ENCODE measurements around the gene MTHFD2L.
A peak's percentile ranks its signal among the peaks of the same experiment; 100 is the strongest.

Gene MTHFD2L

DNA sequence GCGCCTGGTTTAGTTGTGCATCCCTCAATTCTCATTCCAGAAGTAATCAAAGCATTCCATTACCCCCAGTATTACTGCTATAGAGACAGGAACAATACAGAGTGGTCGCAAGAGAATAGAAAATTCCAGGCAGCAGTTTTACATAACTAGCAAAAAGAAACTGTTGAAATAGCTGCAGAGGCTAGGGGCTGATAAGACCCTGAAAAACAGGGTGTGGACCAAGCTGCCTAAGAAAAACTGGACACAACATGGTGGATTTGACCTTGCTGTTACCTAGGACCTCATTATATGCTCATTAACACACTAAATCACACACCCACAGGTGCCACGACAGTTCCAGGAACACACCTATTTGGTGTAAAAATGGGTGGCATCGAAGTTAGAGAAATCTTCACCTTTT lies 165.7 kb downstream of the MTHFD2L start:
- Histone ChIP-seq H3K27ac (no peak overlapping the region), H3K4me3 (no peak overlapping the region), H3K9ac (ENCODE audit: insufficient read length) (no peak overlapping the region), H3K9me3 (ENCODE audit: low read depth, low read length) (no peaks in the 10 kb centered on the region), H3K36me3 (ENCODE audit: insufficient read depth, low read length) (no peaks in the 10 kb centered on the region)
- no peak for TF ChIP-seq FOXP2 (optimal IDR thresholded peaks at IDR 0.05; ENCODE audit: control extremely low read depth, extremely low read length, insufficient read depth)
- no peak for TF ChIP-seq POLR2AphosphoS5 (IDR thresholded peaks at IDR 0.05; ENCODE audit: borderline replicate concordance, low read depth, low read length)
- no peak for TF ChIP-seq EZH2 (IDR thresholded peaks at IDR 0.05)
- no peak for DNase-seq (ENCODE audit: low read depth, low spot score)

DNA sequence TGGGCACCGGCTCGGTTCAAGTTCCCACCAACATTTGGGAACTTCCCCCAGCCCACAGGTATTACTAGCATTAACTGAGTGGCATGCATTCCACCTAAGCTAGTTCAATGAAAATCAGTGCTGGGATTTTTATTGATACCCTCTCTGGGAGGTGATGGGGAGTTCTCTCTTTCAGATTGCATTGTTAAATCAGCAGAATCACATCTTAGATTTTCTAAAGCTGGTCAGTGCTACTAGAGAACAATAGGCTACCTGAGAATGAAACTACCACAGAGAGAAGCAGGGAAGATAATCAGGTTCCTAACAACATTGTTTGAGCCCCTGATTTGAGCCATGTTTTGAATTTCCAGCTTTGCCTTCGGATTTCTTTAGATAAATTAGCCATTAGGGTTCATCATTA lies 166.3 kb downstream of the MTHFD2L start:
- no peaks in the 10 kb centered on the region for H3K36me3 ChIP-seq (ENCODE audit: insufficient read depth, low read length)
- DNase-seq (ENCODE audit: low read depth, low spot score), result no peak
- H3K4me3 ChIP-seq, result no peak overlapping the region
- no peak overlapping the region for H3K27ac ChIP-seq
- no peaks in the 10 kb centered on the region for H3K9me3 ChIP-seq (ENCODE audit: low read depth, low read length)
- no peak overlapping the region for H3K9ac ChIP-seq (ENCODE audit: insufficient read length)
- TF ChIP-seq POLR2AphosphoS5 (IDR thresholded peaks at IDR 0.05; ENCODE audit: borderline replicate concordance, low read depth, low read length), result no peak
- TF ChIP-seq EZH2 (IDR thresholded peaks at IDR 0.05), result no peak
- TF ChIP-seq FOXP2 (optimal IDR thresholded peaks at IDR 0.05; ENCODE audit: control extremely low read depth, extremely low read length, insufficient read depth), result no peak

DNA sequence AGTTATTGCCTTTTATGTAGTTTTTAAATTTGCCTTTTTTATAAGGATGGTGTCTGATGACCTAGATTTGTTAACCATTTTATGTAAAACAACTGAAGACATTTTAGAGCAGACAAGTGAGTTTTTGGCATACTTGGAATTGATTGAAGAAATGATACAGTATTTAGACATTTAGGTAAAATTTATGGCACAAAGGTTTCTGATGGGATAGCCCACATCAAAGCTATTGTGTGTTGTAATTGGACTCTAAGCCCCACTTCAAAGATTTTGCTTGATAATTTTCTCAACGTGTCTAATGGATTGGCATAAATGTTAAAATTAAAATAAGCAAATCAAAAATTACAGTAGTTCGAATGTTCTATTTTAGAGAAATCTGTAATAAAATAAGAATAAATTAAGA lies 168.0 kb downstream of the MTHFD2L start:
- no peak overlapping the region for H3K27ac ChIP-seq
- DNase-seq (ENCODE audit: low read depth, low spot score), result no peak
- H3K36me3 ChIP-seq (ENCODE audit: insufficient read depth, low read length), result no peaks in the 10 kb centered on the region
- H3K4me3 ChIP-seq, result no peak overlapping the region
- no peaks in the 10 kb centered on the region for H3K9me3 ChIP-seq (ENCODE audit: low read depth, low read length)
- no peak overlapping the region for H3K9ac ChIP-seq (ENCODE audit: insufficient read length)
- TF ChIP-seq FOXP2 (optimal IDR thresholded peaks at IDR 0.05; ENCODE audit: control extremely low read depth, extremely low read length, insufficient read depth) (no peak), POLR2AphosphoS5 (IDR thresholded peaks at IDR 0.05; ENCODE audit: borderline replicate concordance, low read depth, low read length) (no peak), EZH2 (IDR thresholded peaks at IDR 0.05) (no peak)

DNA sequence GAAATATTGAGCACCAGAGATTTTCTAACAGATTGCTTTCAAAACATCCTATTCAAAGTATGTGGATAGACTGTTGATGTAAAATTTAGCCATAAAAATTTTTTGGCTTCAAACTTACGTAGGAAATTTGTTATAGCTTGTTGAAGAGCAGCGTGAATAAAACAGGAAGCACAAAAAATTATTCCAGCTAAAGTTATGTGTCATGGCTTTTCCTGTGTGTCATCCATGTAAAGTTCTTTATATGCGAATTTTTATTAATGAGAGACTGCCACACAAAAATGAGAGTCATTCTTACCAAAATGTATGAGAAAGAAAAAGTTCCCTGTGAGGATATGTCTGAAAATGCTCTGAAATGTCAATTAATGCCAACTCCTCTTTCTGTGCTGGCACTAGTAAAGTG lies 169.8 kb downstream of the MTHFD2L start:
- H3K9me3 ChIP-seq (ENCODE audit: low read depth, low read length), result no peaks in the 10 kb centered on the region
- H3K27ac ChIP-seq, result peak overlapping the region; percentile 84
- no peaks in the 10 kb centered on the region for H3K36me3 ChIP-seq (ENCODE audit: insufficient read depth, low read length)
- TF ChIP-seq EZH2 (IDR thresholded peaks at IDR 0.05) (no peak), FOXP2 (optimal IDR thresholded peaks at IDR 0.05; ENCODE audit: control extremely low read depth, extremely low read length, insufficient read depth) (no peak), POLR2AphosphoS5 (IDR thresholded peaks at IDR 0.05; ENCODE audit: borderline replicate concordance, low read depth, low read length) (no peak)
- peak; percentile 56 for DNase-seq (ENCODE audit: low read depth, low spot score)
- H3K9ac ChIP-seq (ENCODE audit: insufficient read length), result peak overlapping the region; percentile 21
- peak overlapping the region; percentile 59 for H3K4me3 ChIP-seq

DNA sequence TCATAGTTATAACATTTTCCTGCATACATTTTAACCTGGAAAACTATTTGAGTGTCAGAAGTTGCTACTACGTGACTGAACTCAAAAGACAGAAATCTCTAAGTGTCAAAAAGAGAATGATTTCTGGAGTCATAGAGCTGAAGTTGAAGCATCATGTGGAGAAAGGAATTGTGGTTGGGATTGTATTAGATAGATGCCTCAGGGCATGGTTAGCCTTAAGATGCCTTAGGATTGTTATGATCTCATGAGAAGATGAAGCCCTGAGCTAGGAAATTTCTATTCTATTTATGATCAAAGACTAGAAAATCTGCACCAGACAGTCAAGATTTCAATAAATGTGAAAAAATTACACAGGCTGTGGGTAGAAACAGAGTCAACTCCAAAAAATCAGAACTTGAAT lies 170.6 kb downstream of the MTHFD2L start:
- peak overlapping the region; percentile 84 for H3K27ac ChIP-seq
- no peak overlapping the region for H3K9ac ChIP-seq (ENCODE audit: insufficient read length)
- peak; percentile 47 for DNase-seq (ENCODE audit: low read depth, low spot score)
- peak overlapping the region; percentile 59; the same call in 1 of the 2 replicates for H3K4me3 ChIP-seq
- no peak for TF ChIP-seq POLR2AphosphoS5 (IDR thresholded peaks at IDR 0.05; ENCODE audit: borderline replicate concordance, low read depth, low read length)
- H3K9me3 ChIP-seq (ENCODE audit: low read depth, low read length), result no peaks in the 10 kb centered on the region
- H3K36me3 ChIP-seq (ENCODE audit: insufficient read depth, low read length), result no peaks in the 10 kb centered on the region

- H3K4me3 ChIP-seq, result no peak overlapping the region
- no peaks in the 10 kb centered on the region for H3K9me3 ChIP-seq (ENCODE audit: low read depth, low read length)
- H3K36me3 ChIP-seq (ENCODE audit: insufficient read depth, low read length), result no peaks in the 10 kb centered on the region
- TF ChIP-seq FOXP2 (optimal IDR thresholded peaks at IDR 0.05; ENCODE audit: control extremely low read depth, extremely low read length, insufficient read depth), result no peak
- no peak for TF ChIP-seq POLR2AphosphoS5 (IDR thresholded peaks at IDR 0.05; ENCODE audit: borderline replicate concordance, low read depth, low read length)
- no peak overlapping the region for H3K27ac ChIP-seq
- no peak for DNase-seq (ENCODE audit: low read depth, low spot score)
- no peak overlapping the region for H3K9ac ChIP-seq (ENCODE audit: insufficient read length)
Observed at GRCh38 chr4:74329307-74329706, 171.4 kb downstream of the MTHFD2L start.

DNA sequence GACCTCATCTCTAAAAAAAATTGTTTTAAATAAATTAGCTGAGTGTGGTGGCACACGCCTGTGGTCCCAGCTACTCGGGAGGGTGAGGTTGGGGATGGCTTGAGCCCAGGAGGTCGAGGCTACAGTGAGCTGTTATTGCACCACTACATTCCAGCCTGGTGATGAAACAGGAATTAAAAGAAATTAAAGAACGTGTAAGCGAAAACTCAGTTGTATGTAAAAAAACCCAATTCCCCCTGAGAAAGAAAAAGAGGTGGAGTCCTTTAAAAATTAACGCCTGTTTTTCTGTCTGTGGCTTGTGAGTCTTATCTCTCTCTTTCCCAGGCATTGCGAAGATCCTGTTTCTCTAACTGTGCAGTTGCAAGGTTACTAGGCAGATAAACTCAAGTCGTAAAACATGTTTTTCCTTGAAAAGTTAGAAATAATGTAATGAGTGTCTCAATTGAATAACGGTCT lies 172.4 kb downstream of the MTHFD2L start:
- DNase-seq (ENCODE audit: low read depth, low spot score), result no peak
- H3K9ac ChIP-seq (ENCODE audit: insufficient read length), result no peak overlapping the region

GRCh38 chr4:74331252-74331651 lies 173.3 kb downstream of the MTHFD2L start:
- Histone ChIP-seq H3K4me3 (no peak overlapping the region), H3K27ac (no peak overlapping the region), H3K9me3 (ENCODE audit: low read depth, low read length) (no peaks in the 10 kb centered on the region), H3K9ac (ENCODE audit: insufficient read length) (no peak overlapping the region), H3K36me3 (ENCODE audit: insufficient read depth, low read length) (no peaks in the 10 kb centered on the region)
- no peak for TF ChIP-seq EZH2 (IDR thresholded peaks at IDR 0.05)
- TF ChIP-seq FOXP2 (optimal IDR thresholded peaks at IDR 0.05; ENCODE audit: control extremely low read depth, extremely low read length, insufficient read depth), result no peak
- TF ChIP-seq POLR2AphosphoS5 (IDR thresholded peaks at IDR 0.05; ENCODE audit: borderline replicate concordance, low read depth, low read length), result no peak
- no peak for DNase-seq (ENCODE audit: low read depth, low spot score)

More for the DNA sequence above, 172.4 kb downstream of the MTHFD2L start:
- H3K9me3 ChIP-seq (ENCODE audit: low read depth, low read length), result no peaks in the 10 kb centered on the region
- no peaks in the 10 kb centered on the region for H3K36me3 ChIP-seq (ENCODE audit: insufficient read depth, low read length)
- no peak overlapping the region for H3K4me3 ChIP-seq
- no peak overlapping the region for H3K27ac ChIP-seq
- no peak for TF ChIP-seq FOXP2 (optimal IDR thresholded peaks at IDR 0.05; ENCODE audit: control extremely low read depth, extremely low read length, insufficient read depth)
- no peak for TF ChIP-seq POLR2AphosphoS5 (IDR thresholded peaks at IDR 0.05; ENCODE audit: borderline replicate concordance, low read depth, low read length)
- TF ChIP-seq EZH2 (IDR thresholded peaks at IDR 0.05), result no peak

DNA sequence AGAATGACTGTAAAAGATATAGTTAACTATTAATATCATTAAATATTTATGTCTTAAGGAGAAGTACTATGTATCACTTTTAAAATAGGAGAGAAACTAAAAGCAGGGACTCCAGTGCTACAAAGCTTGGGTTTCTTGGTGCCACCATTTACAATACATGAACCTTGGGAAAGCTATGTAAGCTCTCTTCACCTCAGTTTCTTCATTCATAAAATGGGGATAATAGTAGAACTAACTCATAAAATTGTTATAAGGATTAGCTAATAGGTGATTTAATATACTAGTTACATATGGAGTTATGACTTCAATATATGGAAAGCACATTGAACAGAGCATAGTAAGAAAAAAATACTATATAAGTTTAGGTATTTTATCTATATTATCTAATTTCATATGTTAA lies 174.0 kb downstream of the MTHFD2L start:
- Histone ChIP-seq H3K4me3 (no peak overlapping the region), H3K36me3 (ENCODE audit: insufficient read depth, low read length) (no peaks in the 10 kb centered on the region), H3K27ac (no peak overlapping the region), H3K9me3 (ENCODE audit: low read depth, low read length) (no peaks in the 10 kb centered on the region), H3K9ac (ENCODE audit: insufficient read length) (no peak overlapping the region)
- TF ChIP-seq FOXP2 (optimal IDR thresholded peaks at IDR 0.05; ENCODE audit: control extremely low read depth, extremely low read length, insufficient read depth), result no peak
- no peak for TF ChIP-seq POLR2AphosphoS5 (IDR thresholded peaks at IDR 0.05; ENCODE audit: borderline replicate concordance, low read depth, low read length)
- no peak for TF ChIP-seq EZH2 (IDR thresholded peaks at IDR 0.05)
- no peak for DNase-seq (ENCODE audit: low read depth, low spot score)
